Measurements from ENCODE around the gene ALX4. TPM values are rescaled to one million over a fixed set of nuclear protein-coding genes. Genes with fewer than 3 reads are reported as not detected.

The ALX4 gene
- total RNA-seq, 1 donor from 2014 or later, result not detected

GRCh38 chr11:44306052-44306917 lies 3.7 kb downstream of the ALX4 start:
- TF ChIP-seq CTCF (IDR thresholded peaks at IDR 0.05; ENCODE audit: unreplicated experiment), result no peak
- H3K9me3 Mint-ChIP-seq (ENCODE audit: unreplicated experiment), result no peaks in the 10 kb centered on the region
- peaks cover 7% of the 10 kb centered on the region for H3K36me3 Mint-ChIP-seq (ENCODE audit: low read depth, unreplicated experiment)
- peaks cover 47% of the 10 kb centered on the region for H3K27me3 Mint-ChIP-seq (ENCODE audit: unreplicated experiment)
- peak overlapping the region; percentile 69 for H3K4me3 Mint-ChIP-seq (ENCODE audit: unreplicated experiment)
- DNase-seq (ENCODE audit: low spot score), result no peak
- H3K27ac Mint-ChIP-seq (ENCODE audit: unreplicated experiment), result no peak overlapping the region
- peaks cover 21% of the 10 kb centered on the region for H3K4me1 Mint-ChIP-seq (ENCODE audit: unreplicated experiment)

- peaks cover 7% of the 10 kb centered on the region for H3K36me3 Mint-ChIP-seq (ENCODE audit: low read depth, unreplicated experiment)
- peaks cover 43% of the 10 kb centered on the region for H3K27me3 Mint-ChIP-seq (ENCODE audit: unreplicated experiment)
- no peak for TF ChIP-seq CTCF (IDR thresholded peaks at IDR 0.05; ENCODE audit: unreplicated experiment)
- H3K27ac Mint-ChIP-seq (ENCODE audit: unreplicated experiment), result no peak overlapping the region
- no peak for DNase-seq (ENCODE audit: low spot score)
- no peaks in the 10 kb centered on the region for H3K9me3 Mint-ChIP-seq (ENCODE audit: unreplicated experiment)
- peaks cover 19% of the 10 kb centered on the region for H3K4me1 Mint-ChIP-seq (ENCODE audit: unreplicated experiment)
- H3K4me3 Mint-ChIP-seq (ENCODE audit: unreplicated experiment), result peak overlapping the region; percentile 69
These were observed 4.4 kb downstream of the ALX4 start for GRCh38 chr11:44305470-44306051.

DNA sequence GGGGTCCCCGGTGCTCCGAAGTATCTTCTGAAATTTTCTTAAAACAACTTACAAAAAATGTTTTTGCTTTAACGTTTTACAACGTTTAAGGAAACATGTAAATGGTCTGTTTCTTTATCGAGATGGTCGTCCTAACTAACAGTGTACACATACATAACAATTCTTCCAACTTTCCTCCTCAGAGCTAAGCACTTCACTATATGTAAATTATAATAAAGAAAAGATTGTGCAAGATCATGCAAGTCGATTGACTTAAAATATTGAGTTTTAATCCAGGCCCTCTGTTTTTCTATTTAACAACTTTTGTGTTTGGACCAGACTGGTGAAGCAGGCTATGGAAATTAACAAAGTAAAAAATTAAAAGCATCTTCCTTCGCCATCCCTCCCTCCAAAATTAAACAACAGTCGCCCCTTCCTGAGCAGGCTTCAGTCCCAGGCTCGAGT lies 4.9 kb downstream of the ALX4 start:
- H3K9me3 Mint-ChIP-seq (ENCODE audit: unreplicated experiment), result no peaks in the 10 kb centered on the region
- no peak overlapping the region for H3K4me3 Mint-ChIP-seq (ENCODE audit: unreplicated experiment)
- DNase-seq (ENCODE audit: low spot score), result no peak
- no peak overlapping the region for H3K27ac Mint-ChIP-seq (ENCODE audit: unreplicated experiment)
- H3K4me1 Mint-ChIP-seq (ENCODE audit: unreplicated experiment), result peaks cover 19% of the 10 kb centered on the region
- H3K27me3 Mint-ChIP-seq (ENCODE audit: unreplicated experiment), result peaks cover 43% of the 10 kb centered on the region
- TF ChIP-seq CTCF (IDR thresholded peaks at IDR 0.05; ENCODE audit: unreplicated experiment), result no peak
- H3K36me3 Mint-ChIP-seq (ENCODE audit: low read depth, unreplicated experiment), result peaks cover 7% of the 10 kb centered on the region

- Mint-ChIP-seq H3K27ac (ENCODE audit: unreplicated experiment) (no peak overlapping the region), H3K27me3 (ENCODE audit: unreplicated experiment) (peaks cover 42% of the 10 kb centered on the region), H3K9me3 (ENCODE audit: unreplicated experiment) (no peaks in the 10 kb centered on the region), H3K4me1 (ENCODE audit: unreplicated experiment) (peaks cover 19% of the 10 kb centered on the region), H3K36me3 (ENCODE audit: low read depth, unreplicated experiment) (peaks cover 7% of the 10 kb centered on the region), H3K4me3 (ENCODE audit: unreplicated experiment) (no peak overlapping the region)
- no peak for TF ChIP-seq CTCF (IDR thresholded peaks at IDR 0.05; ENCODE audit: unreplicated experiment)
- DNase-seq (ENCODE audit: low spot score), result no peak
These were observed 5.6 kb downstream of the ALX4 start for GRCh38 chr11:44304091-44305025.

All from endothelial cell (in vitro differentiated cells).